Measurements from ENCODE around the gene RMDN2. TPM values are rescaled to one million over a fixed set of nuclear protein-coding genes. Genes with fewer than 3 reads are reported as not detected.
"Not testable (repeated sequence)": the region's sequence is repeated elsewhere in the genome, so short reads cannot be mapped to it uniquely, and the experiment has no call there.

The RMDN2 gene
- total RNA-seq, 8 experiments from 2014 or later: 5.1 to 13.9 (median 8.1) TPM

DNA sequence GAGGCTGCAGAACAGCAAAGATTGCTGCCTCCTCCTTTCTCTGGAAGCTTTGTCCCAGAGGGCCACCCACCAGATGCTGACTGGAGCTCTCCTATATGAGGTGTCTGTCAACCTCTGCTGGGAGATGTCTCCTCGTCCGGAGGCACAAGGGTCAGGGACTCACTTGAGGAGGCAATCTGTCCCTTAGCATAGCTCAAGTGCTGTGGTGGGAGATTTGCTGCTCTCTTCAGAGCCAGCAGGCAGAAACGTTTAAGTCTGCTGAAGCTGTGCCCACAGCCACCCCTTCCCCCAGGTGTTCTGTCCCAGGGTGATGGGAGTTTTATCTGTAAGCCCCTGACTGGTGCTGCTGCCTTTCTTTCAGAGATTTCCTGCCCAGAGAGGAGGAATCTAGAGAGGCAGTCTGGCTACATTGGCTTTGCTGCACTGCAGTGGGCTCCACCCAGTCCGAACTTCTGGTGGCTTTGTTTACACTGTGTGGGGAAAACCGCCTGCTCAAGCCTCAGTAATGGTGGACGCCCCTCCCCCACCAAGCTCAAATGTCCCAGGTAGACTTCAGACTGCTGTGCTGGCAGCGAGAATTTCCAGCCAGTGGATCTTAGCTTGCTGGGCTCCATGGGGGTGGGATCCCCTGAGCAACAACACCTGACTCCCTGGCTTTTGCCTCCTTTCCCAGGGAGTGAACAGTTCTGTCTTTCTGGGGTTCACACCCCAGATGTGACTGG lies 37.1 kb downstream of the RMDN2 start:
- ATAC-seq (replicated peaks in 6 of 8): peak in 1 of 8 experiments; percentile 22
- H3K4me1 ChIP-seq (replicated peaks in 1 of 2); H3K4me3 ChIP-seq; H3K27ac ChIP-seq; in situ Hi-C loops (cut with MboI; ENCODE audit: low pct_unique_long_range_greater_than_20kb in 2 of 9, low sequenced_read_pairs in 9 of 9, unreplicated experiment in 9 of 9): not testable (repeated sequence)
- WGBS, 10 experiments: 0 to 100% (median 76%) methylated on average over 1 to 6 of the region's 7 CpGs; no CpG with 5 or more reads in 3 of the 10 experiments

DNA sequence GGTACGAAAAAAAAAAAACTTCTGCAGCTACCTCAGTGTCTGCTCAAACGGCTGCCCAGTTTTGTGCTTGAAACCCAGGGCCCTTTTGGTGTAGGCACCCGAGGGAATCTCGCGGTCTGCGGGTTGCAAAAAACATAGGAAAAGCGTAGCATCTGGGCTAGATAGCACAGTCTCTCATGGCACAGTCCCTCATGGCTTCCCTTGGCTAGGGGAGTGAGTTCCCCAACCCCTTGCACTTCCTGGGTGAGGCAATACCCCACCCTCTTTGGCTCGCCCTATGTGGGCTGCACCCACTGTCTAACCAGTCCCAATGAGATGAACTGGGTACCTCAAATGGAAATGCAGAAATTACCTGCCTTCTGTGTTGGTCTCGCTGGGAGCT lies 37.6 kb downstream of the RMDN2 start:
- ATAC-seq (replicated peaks in 6 of 8); H3K4me3 ChIP-seq; H3K27ac ChIP-seq; in situ Hi-C loops (cut with MboI; ENCODE audit: low pct_unique_long_range_greater_than_20kb in 2 of 9, low sequenced_read_pairs in 9 of 9, unreplicated experiment in 9 of 9); H3K4me1 ChIP-seq (replicated peaks in 1 of 2): not testable (repeated sequence)
- 20 to 92% (median 66%) methylated on average over 1 to 8 of the region's 9 CpGs; no CpG with 5 or more reads in 4 of the 10 experiments for WGBS, 10 experiments

DNA sequence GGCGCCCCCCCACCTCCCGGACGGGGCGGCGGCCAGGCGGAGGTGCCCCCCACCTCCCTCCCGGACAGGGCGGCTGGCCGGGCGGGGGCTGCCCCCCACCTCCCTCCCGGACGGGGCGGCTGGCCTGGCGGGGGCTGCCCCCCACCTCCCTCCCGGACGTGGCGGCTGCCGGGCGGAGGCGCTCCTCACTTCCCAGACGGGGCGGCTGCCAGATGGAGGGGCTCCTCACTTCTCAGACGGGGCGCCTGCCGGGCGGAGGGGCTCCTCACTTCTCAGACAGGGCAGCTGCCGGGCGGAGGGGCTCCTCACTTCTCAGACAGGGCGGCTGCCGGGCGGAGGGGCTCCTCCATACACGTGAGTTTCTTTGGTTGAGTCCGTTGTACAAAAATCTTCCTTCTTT lies 38.8 kb downstream of the RMDN2 start:
- ATAC-seq (replicated peaks in 6 of 8); in situ Hi-C loops (cut with MboI; ENCODE audit: low pct_unique_long_range_greater_than_20kb in 2 of 9, low sequenced_read_pairs in 9 of 9, unreplicated experiment in 9 of 9); H3K4me1 ChIP-seq (replicated peaks in 1 of 2); H3K4me3 ChIP-seq; H3K27ac ChIP-seq: not testable (repeated sequence)
- 73 to 100% (median 93%) methylated on average over 1 to 3 of the region's 33 CpGs; no CpG with 5 or more reads in 6 of the 10 experiments for WGBS, 10 experiments

DNA sequence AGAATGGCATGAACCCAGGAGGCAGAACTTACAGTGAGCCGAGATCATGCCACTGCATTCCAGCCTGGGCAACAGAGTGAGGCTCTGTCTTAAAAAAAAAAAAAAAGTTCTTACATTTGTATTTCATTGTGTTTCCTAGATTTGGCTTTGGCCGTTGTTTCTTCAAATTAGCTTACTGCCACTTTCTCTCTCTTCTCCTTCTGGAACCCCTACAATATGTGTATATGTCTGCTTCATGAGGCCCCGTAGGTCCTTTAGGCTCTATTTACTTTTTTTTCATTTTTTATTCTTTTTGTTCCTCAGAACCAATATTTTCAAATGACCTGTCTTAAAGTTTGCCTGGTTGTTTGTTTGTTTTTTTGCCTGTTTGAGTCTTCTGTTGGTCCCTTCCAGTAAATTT lies 41.2 kb downstream of the RMDN2 start:
- in situ Hi-C loops (cut with MboI; ENCODE audit: low pct_unique_long_range_greater_than_20kb in 2 of 9, low sequenced_read_pairs in 9 of 9, unreplicated experiment in 9 of 9): no loop called here
- 39 to 100% (median 84%) methylated on average over 1 to 3 of the region's 3 CpGs for WGBS, 10 experiments

DNA sequence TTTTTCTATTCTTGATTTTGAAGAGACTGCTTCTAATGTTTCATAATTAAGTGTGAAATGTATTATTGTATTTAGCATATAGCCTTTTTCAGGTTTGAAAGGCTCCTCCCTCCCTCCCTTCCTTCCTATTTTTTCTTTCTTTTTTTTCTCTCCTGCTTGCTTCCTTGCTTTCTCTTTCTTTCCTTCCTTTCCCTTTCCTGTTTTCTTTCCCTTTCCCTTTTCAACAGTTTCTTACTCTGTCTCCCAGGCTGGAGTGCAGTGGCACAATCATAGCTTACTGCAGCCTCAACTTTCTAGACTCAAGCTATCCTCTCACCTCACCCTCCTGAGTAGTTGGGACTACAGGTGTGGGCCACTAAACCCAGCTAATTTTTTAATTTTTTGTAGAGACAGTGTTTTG lies 44.6 kb downstream of the RMDN2 start:
- Histone ChIP-seq H3K4me3 (no peak overlapping the region), H3K27ac (no peak overlapping the region), H3K4me1 (replicated peaks in 1 of 2) (no peaks in the 10 kb centered on the region)
- no peak for ATAC-seq (replicated peaks in 6 of 8)
- in situ Hi-C loops (cut with MboI; ENCODE audit: low pct_unique_long_range_greater_than_20kb in 2 of 9, low sequenced_read_pairs in 9 of 9, unreplicated experiment in 9 of 9): no loop called here

More for the DNA sequence above, 41.2 kb downstream of the RMDN2 start:
- ATAC-seq (replicated peaks in 6 of 8): no peak
- Histone ChIP-seq H3K4me1 (replicated peaks in 1 of 2) (no peaks in the 10 kb centered on the region), H3K4me3 (no peak overlapping the region), H3K27ac (no peak overlapping the region)

DNA sequence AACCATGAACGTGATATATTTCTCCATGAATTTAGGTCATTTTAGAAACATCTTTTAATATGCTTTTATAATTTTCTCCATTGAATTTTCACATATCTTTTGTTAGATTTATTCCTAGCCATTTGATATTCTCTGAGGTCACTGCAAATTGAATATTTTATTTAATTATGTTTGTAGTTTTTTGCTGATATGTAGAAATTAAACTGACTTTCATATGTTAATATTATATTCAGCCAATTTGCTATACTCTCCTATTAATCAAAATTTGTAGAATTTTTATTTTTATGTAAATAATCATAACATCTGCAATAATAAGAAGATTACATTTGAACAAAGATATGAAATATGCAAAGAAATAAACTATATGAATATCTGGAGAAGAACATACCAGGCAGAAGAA lies 46.9 kb downstream of the RMDN2 start:
- Histone ChIP-seq H3K27ac (no peak overlapping the region), H3K4me3 (no peak overlapping the region), H3K4me1 (replicated peaks in 1 of 2) (no peaks in the 10 kb centered on the region)
- no peak for ATAC-seq (replicated peaks in 6 of 8)
- WGBS, 10 experiments: 25 to 100% (median 83%) methylated on average over 1 of the region's 1 CpG; no CpG with 5 or more reads in 1 of the 10 experiments
- in situ Hi-C loops (cut with MboI; ENCODE audit: low pct_unique_long_range_greater_than_20kb in 2 of 9, low sequenced_read_pairs in 9 of 9, unreplicated experiment in 9 of 9): no loop called here

DNA sequence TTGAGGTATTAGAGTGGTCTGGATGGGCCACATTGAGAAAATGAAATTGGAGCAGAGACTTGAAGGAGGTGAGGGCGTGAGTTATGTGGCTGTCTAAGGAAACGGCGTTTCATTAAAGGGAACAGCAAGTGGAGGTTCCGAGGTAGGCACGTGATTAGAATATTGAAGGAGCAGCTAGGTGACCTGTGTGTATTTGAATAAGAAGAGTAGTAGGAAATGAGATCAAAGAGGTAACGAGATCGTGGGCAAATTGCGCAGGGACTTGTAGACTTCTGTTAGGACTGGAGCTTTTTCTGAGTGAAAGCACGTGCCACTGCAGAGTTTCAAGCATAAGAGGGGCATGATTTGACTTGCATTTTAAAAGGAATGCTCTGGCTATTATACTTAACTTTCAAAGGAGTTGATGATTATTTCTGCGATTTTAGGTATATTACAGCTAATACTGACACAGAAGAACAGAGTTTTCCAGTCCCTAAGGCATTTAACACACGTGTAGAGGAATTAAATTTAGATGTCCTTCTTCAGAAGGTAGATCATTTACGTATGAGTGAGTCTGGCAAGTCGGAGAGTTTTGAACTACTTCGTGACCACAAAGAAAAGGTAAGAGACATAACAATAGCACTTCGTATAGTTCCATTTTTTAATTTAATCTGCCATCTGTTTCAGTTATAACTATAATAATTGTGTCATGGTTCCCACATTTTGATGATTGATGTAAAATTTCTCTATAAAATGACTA lies 48.7 kb downstream of the RMDN2 start:
- H3K4me3 ChIP-seq: no peak overlapping the region
- no peak overlapping the region for H3K27ac ChIP-seq
- WGBS, 10 experiments: 84 to 94% (median 90%) methylated on average over 6 to 15 of the region's 15 CpGs
- H3K4me1 ChIP-seq (replicated peaks in 1 of 2): no peaks in the 10 kb centered on the region
- in situ Hi-C loops (cut with MboI; ENCODE audit: low pct_unique_long_range_greater_than_20kb in 2 of 9, low sequenced_read_pairs in 9 of 9, unreplicated experiment in 9 of 9): no loop called here
- ATAC-seq (replicated peaks in 6 of 8): no peak

DNA sequence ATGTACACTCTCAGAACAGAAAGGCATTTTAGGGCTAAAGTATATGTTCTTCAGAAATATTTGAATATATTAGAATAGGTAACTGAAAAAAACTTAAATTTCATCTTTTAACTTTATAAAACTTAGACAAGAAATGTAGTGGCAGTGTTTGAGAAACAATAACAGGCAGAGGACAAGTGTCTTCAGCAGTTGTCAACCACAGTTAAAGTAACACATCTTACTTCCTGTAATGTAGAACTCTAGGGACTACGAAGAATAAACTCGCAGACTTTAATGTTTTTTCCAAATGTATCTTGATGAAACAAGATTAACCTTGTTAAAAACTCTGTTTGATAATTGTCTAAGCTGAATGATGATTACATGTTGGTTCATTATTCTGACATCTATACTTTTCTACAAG lies 50.7 kb downstream of the RMDN2 start:
- no peak for ATAC-seq (replicated peaks in 6 of 8)
- H3K4me3 ChIP-seq: no peak overlapping the region
- in situ Hi-C loops (cut with MboI; ENCODE audit: low pct_unique_long_range_greater_than_20kb in 2 of 9, low sequenced_read_pairs in 9 of 9, unreplicated experiment in 9 of 9): loop anchor here in 3 of 9 experiments (25.0 kb wide), 2 partner anchors 286 to 311 kb away; no protein-coding TSS in a partner anchor
- no peak overlapping the region for H3K27ac ChIP-seq
- no peaks in the 10 kb centered on the region for H3K4me1 ChIP-seq (replicated peaks in 1 of 2)
- 80 to 100% (median 89%) methylated on average over 1 to 2 of the region's 2 CpGs; no CpG with 5 or more reads in 1 of the 10 experiments for WGBS, 10 experiments

DNA sequence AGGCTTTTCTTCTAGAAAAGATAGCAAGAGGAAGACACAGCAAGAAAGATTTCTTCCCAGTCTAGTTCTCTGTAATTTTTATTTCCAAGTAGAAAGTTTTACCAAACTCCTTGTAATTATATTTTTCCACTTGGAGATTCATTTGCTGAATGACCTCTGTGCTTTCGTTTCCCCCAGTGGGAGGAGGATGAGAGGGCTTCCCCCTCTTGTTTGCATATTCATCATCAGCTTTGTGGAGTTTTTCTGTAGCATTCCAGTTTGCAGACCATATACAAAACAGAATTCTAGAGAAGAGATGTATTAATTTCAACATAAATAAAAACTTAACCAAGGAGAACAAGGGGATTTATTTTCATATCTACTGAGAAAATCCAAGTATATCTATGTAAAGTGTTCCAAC lies 51.3 kb downstream of the RMDN2 start:
- Histone ChIP-seq H3K27ac (no peak overlapping the region), H3K4me1 (replicated peaks in 1 of 2) (no peaks in the 10 kb centered on the region), H3K4me3 (no peak overlapping the region)
- in situ Hi-C loops (cut with MboI; ENCODE audit: low pct_unique_long_range_greater_than_20kb in 2 of 9, low sequenced_read_pairs in 9 of 9, unreplicated experiment in 9 of 9): loop anchor here in 3 of 9 experiments (25.0 kb wide), 2 partner anchors 286 to 311 kb away; no protein-coding TSS in a partner anchor
- ATAC-seq (replicated peaks in 6 of 8): peak in 1 of 8 experiments; percentile 64
- 14 to 90% (median 56%) methylated on average over 1 of the region's 1 CpG for WGBS, 10 experiments

DNA sequence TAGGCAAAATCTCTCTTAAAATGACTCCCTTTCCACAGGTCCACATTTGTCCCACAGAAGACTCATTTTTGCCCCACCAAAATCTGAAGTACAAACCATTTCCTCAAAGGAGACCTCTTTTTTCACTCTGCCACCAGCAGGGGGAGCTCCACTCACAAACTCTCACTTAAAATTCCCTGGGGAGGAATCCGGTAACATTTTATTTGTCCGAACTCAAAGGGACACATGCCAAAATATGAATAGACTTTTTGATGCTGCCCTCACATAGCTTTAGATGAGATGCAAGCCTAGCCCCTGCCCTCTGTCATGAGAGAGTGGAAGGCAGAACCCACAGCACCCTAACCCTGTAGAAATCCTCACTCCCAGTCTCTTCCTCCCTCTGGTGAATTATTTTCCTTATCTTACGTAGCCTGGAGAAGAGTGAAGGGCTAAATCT lies 57.1 kb downstream of the RMDN2 start:
- WGBS, 10 experiments: 0 to 100% (median 31%) methylated on average over 1 to 3 of the region's 3 CpGs; no CpG with 5 or more reads in 6 of the 10 experiments

DNA sequence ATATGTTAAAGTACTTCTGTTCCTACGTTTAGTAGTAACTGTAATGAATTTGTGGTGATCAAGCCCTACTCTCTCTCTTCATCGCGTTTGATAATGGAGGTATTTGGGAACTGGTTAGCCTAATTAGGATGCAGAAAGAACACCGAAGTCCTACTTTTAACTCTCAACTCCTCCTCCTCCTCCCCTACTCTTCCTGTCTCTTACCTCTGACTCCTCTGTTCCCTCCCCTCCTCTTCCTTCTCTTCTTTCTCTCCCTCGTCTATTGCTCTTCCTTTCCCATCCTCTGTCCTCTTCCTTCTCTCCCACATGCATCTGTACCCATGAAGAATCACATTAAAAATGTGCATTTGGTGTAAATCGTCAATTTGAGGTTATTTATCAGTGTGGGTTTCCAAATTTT lies 57.8 kb downstream of the RMDN2 start:
- ATAC-seq (replicated peaks in 6 of 8): peak in 1 of 8 experiments; percentile 56
- no peak overlapping the region for H3K27ac ChIP-seq
- H3K4me1 ChIP-seq (replicated peaks in 1 of 2): no peaks in the 10 kb centered on the region
- in situ Hi-C loops (cut with MboI; ENCODE audit: low pct_unique_long_range_greater_than_20kb in 2 of 9, low sequenced_read_pairs in 9 of 9, unreplicated experiment in 9 of 9): loop anchor here in 3 of 9 experiments (25.0 kb wide), 2 partner anchors 279 to 304 kb away; no protein-coding TSS in a partner anchor
- 21 to 100% (median 65%) methylated on average over 1 to 6 of the region's 6 CpGs for WGBS, 10 experiments
- H3K4me3 ChIP-seq: no peak overlapping the region

More for the DNA sequence above, 57.1 kb downstream of the RMDN2 start:
- no peak overlapping the region for H3K4me3 ChIP-seq
- in situ Hi-C loops (cut with MboI; ENCODE audit: low pct_unique_long_range_greater_than_20kb in 2 of 9, low sequenced_read_pairs in 9 of 9, unreplicated experiment in 9 of 9): loop anchor here in 3 of 9 experiments (25.0 kb wide), 2 partner anchors 280 to 305 kb away; no protein-coding TSS in a partner anchor
- peak in 3 of 8 experiments; percentile 40 to 49 (median 46) for ATAC-seq (replicated peaks in 6 of 8)
- no peaks in the 10 kb centered on the region for H3K4me1 ChIP-seq (replicated peaks in 1 of 2)
- H3K27ac ChIP-seq: no peak overlapping the region

DNA sequence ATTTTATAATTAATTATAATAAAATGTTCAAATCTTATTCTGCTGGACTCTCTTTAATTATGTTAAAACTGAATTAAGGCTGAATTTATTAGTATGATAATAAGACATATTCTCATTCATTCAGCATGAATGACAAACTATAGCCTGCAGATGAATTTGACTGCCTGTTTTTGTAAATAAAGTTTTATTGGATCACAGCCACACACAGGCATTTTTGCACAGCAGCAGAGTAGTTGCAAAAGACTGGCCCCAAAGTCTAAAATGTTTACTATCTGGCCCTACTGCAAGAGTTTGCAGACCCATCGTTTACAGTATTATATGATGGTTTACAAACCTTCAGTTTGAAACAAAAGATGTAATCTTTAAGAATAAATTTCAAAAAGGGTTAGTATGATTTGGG lies 58.6 kb downstream of the RMDN2 start:
- in situ Hi-C loops (cut with MboI; ENCODE audit: low pct_unique_long_range_greater_than_20kb in 2 of 9, low sequenced_read_pairs in 9 of 9, unreplicated experiment in 9 of 9): loop anchor here in 3 of 9 experiments (25.0 kb wide), 2 partner anchors 279 to 304 kb away; no protein-coding TSS in a partner anchor
- ATAC-seq (replicated peaks in 6 of 8): no peak

DNA sequence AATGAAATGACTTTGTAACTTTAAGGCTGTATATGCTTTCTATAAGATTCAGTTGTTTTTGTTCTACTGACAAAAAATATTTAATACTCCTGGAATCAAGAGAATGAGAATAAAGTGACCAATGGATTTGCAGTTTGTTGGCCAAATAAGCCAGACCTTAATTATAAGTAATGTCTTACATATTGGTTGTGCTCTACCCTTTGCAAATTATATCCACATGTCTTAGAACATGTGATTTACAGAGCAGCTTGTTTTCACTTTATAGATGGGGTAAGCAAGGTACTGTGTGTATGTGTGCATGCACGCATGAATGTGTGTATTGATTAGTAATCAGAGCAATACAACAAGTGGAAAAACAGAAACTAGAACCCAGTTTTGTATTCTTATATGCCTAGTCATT lies 59.1 kb downstream of the RMDN2 start:
- 22 to 100% (median 79%) methylated on average over 1 of the region's 1 CpG; no CpG with 5 or more reads in 4 of the 10 experiments for WGBS, 10 experiments
- Histone ChIP-seq H3K4me3 (no peak overlapping the region), H3K4me1 (replicated peaks in 1 of 2) (no peaks in the 10 kb centered on the region), H3K27ac (no peak overlapping the region)
- ATAC-seq (replicated peaks in 6 of 8): no peak
- in situ Hi-C loops (cut with MboI; ENCODE audit: low pct_unique_long_range_greater_than_20kb in 2 of 9, low sequenced_read_pairs in 9 of 9, unreplicated experiment in 9 of 9): loop anchor here in 3 of 9 experiments (25.0 kb wide), 2 partner anchors 278 to 303 kb away; no protein-coding TSS in a partner anchor

More for the DNA sequence above, 58.6 kb downstream of the RMDN2 start:
- Histone ChIP-seq H3K27ac (no peak overlapping the region), H3K4me3 (no peak overlapping the region), H3K4me1 (replicated peaks in 1 of 2) (no peaks in the 10 kb centered on the region)
- 17 to 100% (median 91%) methylated on average over 1 of the region's 1 CpG; no CpG with 5 or more reads in 1 of the 10 experiments for WGBS, 10 experiments
